Measurements from ENCODE around the gene SLC38A10. TPM values are rescaled to one million over a fixed set of nuclear protein-coding genes. Genes with fewer than 3 reads are reported as not detected.

SLC38A10 gene
- total and polyA plus RNA-seq, 2 of the 13 experiments (the other 11 are each of a cell fraction or from before 2014, with no cell fraction given) = 23.4 to 55.8 TPM

DNA sequence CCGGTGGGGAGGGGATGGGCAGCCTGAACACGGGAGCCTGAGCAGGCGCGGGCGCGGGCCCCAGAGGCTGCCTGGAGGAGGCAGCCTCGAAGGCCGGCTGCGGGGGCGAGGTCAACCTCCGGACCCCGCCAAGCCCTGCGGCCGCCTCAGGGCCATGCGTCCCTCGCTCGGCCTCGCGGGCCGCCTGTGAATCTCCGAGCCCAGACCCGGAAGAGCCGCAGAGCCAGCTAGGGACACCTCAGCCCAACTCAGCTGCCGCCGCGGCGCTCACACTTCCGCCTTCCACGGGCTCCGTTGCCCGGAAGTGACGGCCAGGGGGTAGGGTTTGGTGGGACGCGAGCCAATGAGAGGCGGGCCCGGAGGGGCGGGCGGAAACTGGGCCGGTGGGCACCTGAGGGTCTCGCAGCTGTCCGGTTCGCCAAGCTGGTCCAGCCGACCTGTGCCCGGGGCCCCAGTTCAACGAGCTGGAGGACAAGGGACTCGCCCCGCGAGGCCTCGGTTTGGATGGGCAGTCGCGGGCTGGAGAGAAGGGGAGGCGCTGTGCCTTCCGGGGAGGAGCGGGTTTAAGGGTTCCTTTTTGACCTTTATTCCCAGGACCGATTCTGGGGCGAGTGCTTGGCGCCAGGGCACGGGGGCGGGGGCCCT is at the start of gene SLC38A10 (continued):
- TF ChIP-seq PRDM15 (CRISPR knock-in tag; IDR thresholded peaks at IDR 0.05) (no peak), PCBP1 (IDR thresholded peaks at IDR 0.05; ENCODE audit: borderline replicate concordance, low read depth, low read length) (0 out of 2 replicates have a peak, but pooled peaks have one; percentile 23), HIC2 (CRISPR knock-in tag; IDR thresholded peaks at IDR 0.05; ENCODE audit: low read depth) (no peak), ZFP36L1 (CRISPR knock-in tag; IDR thresholded peaks at IDR 0.05) (no peak), RAD21 (CRISPR knock-in tag; IDR thresholded peaks at IDR 0.05) (peak; percentile 8; the same call in 1 of the 2 replicates), FOSL2 (CRISPR knock-in tag; IDR thresholded peaks at IDR 0.05) (peak; percentile 6; the same call in 1 of the 2 replicates), STAG1 (CRISPR knock-in tag; IDR thresholded peaks at IDR 0.05) (no peak; the same call in 1 of the 2 replicates), MIER3 (CRISPR knock-in tag; IDR thresholded peaks at IDR 0.05; ENCODE audit: borderline replicate concordance) (peak; percentile 39; the same call in 1 of the 2 replicates), HNRNPL (IDR thresholded peaks at IDR 0.05; ENCODE audit: low read depth, low read length) (peak; percentile 94), XBP1 (CRISPR knock-in tag; IDR thresholded peaks at IDR 0.05) (0 out of 2 replicates have a peak, but pooled peaks have one; percentile 31), NKX3-1 (CRISPR knock-in tag; IDR thresholded peaks at IDR 0.05) (peak; percentile 76; the same call in 1 of the 2 replicates), XRCC5 (optimal IDR thresholded peaks at IDR 0.05; ENCODE audit: low read length) (peak; percentile 82), EED (CRISPR knock-in tag; IDR thresholded peaks at IDR 0.05) (peak; percentile 22; the same call in 1 of the 2 replicates)
- TF ChIP-seq, protein P1, sequence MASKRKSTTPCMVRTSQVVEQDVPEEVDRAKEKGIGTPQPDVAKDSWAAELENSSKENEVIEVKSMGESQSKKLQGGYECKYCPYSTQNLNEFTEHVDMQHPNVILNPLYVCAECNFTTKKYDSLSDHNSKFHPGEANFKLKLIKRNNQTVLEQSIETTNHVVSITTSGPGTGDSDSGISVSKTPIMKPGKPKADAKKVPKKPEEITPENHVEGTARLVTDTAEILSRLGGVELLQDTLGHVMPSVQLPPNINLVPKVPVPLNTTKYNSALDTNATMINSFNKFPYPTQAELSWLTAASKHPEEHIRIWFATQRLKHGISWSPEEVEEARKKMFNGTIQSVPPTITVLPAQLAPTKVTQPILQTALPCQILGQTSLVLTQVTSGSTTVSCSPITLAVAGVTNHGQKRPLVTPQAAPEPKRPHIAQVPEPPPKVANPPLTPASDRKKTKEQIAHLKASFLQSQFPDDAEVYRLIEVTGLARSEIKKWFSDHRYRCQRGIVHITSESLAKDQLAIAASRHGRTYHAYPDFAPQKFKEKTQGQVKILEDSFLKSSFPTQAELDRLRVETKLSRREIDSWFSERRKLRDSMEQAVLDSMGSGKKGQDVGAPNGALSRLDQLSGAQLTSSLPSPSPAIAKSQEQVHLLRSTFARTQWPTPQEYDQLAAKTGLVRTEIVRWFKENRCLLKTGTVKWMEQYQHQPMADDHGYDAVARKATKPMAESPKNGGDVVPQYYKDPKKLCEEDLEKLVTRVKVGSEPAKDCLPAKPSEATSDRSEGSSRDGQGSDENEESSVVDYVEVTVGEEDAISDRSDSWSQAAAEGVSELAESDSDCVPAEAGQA (IDR thresholded peaks at IDR 0.05; ENCODE audit: low read depth) = peak; percentile 68
- TF ChIP-seq, protein P1 (CRISPR knock-in tag; IDR thresholded peaks at IDR 0.05; ENCODE audit: borderline replicate concordance) = no peak
- TF ChIP-seq, protein P2, sequence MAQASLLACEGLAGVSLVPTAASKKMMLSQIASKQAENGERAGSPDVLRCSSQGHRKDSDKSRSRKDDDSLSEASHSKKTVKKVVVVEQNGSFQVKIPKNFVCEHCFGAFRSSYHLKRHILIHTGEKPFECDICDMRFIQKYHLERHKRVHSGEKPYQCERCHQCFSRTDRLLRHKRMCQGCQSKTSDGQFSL (CRISPR knock-in tag; IDR thresholded peaks at IDR 0.05) = no peak
- TF ChIP-seq, protein P3, sequence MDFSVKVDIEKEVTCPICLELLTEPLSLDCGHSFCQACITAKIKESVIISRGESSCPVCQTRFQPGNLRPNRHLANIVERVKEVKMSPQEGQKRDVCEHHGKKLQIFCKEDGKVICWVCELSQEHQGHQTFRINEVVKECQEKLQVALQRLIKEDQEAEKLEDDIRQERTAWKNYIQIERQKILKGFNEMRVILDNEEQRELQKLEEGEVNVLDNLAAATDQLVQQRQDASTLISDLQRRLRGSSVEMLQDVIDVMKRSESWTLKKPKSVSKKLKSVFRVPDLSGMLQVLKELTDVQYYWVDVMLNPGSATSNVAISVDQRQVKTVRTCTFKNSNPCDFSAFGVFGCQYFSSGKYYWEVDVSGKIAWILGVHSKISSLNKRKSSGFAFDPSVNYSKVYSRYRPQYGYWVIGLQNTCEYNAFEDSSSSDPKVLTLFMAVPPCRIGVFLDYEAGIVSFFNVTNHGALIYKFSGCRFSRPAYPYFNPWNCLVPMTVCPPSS (IDR thresholded peaks at IDR 0.05) = no peak

Data from HepG2 (cell line).